Chondrocyte (in vitro differentiated cells): ENCODE data around the gene SAP25. TPM values are rescaled to one million over a fixed set of nuclear protein-coding genes. Genes with fewer than 3 reads are reported as not detected.
"Not testable (repeated sequence)": the region's sequence is repeated elsewhere in the genome, so short reads cannot be mapped to it uniquely, and the experiment has no call there.

Source experiments
- DNase-seq: peaks from one replicate; pipeline ENCODE4 v3.0.0; 2021; ENCODE audit warnings: mixed read lengths, low spot score
- H3K27ac Mint-ChIP-seq: one replicate; pipeline ENCODE4 v1.8.0; 2021; ENCODE audit warnings: mild to moderate bottlenecking, moderate library complexity, mixed read lengths; ENCODE audit not compliant: unreplicated experiment
- H3K27me3 Mint-ChIP-seq: 2 replicates; pipeline ENCODE4 v1.8.0; 2021; ENCODE audit warnings: low read depth, mixed read lengths
- H3K36me3 Mint-ChIP-seq: 2 replicates; pipeline ENCODE4 v1.8.0; 2021; ENCODE audit warnings: low read depth, mixed read lengths
- H3K4me1 Mint-ChIP-seq: 2 replicates; pipeline ENCODE4 v1.8.0; 2021; ENCODE audit warnings: low read depth, mild to moderate bottlenecking, mixed read lengths
- H3K4me3 Mint-ChIP-seq: one replicate; pipeline ENCODE4 v1.8.0; 2021; ENCODE audit warnings: mild to moderate bottlenecking, moderate library complexity, mixed read lengths; ENCODE audit not compliant: unreplicated experiment
- H3K9me3 Mint-ChIP-seq: 2 replicates; pipeline ENCODE4 v1.8.0; 2021; ENCODE audit warnings: low read depth, mixed read lengths
- CTCF ChIP-seq: fragments of 200-600 bp; sonication (generic); IDR thresholded peaks from 2 replicates; pipeline ENCODE4 v1.5.0; 2021; ENCODE audit warnings: antibody characterized with exemption, mild to moderate bottlenecking, moderate library complexity
- total RNA-seq: library from RNA; stranded (reverse); gene quantifications from 3 replicates; pipeline ENCODE4 v1.2.1, GENCODE V29; 2021

The SAP25 gene
- total RNA-seq, 1 donor from 2014 or later = 0.70 TPM

- Mint-ChIP-seq H3K36me3 (no peaks in the 10 kb centered on the region), H3K27me3 (peaks cover 4% of the 10 kb centered on the region), H3K4me1 (peaks cover 3% of the 10 kb centered on the region), H3K4me3 (no peak overlapping the region), H3K9me3 (no peaks in the 10 kb centered on the region), H3K27ac (no peak overlapping the region)
- TF ChIP-seq CTCF = no peak
- no peak for DNase-seq
These were observed 41.3 kb downstream of the SAP25 start for GRCh38 chr7:100532165-100533022.

- H3K27me3 Mint-ChIP-seq, H3K4me3 Mint-ChIP-seq, H3K4me1 Mint-ChIP-seq, DNase-seq, H3K27ac Mint-ChIP-seq, H3K9me3 Mint-ChIP-seq, H3K36me3 Mint-ChIP-seq: not testable (repeated sequence)
These were observed 45.4 kb downstream of the SAP25 start for GRCh38 chr7:100528108-100528866.

GRCh38 chr7:100523192-100523591, 50.5 kb downstream of the SAP25 start:
- H3K9me3 Mint-ChIP-seq, H3K27me3 Mint-ChIP-seq, H3K4me1 Mint-ChIP-seq, H3K4me3 Mint-ChIP-seq, H3K36me3 Mint-ChIP-seq, DNase-seq, H3K27ac Mint-ChIP-seq: not testable (repeated sequence)

Other genes starting within 250 kb of the SAP25 start
- gene PILRB, start 215.8 kb downstream of the SAP25 start, total RNA-seq = 19.1 to 32.2 TPM (median 20.3 TPM) in 3 replicates
- 0.60 to 0.92 TPM (median 0.62 TPM) in 3 replicates for gene PILRA, start 200.4 kb downstream of the SAP25 start, total RNA-seq
- 2.3 to 3.8 TPM (median 2.6 TPM) in 3 replicates for gene ZCWPW1, start 145.2 kb downstream of the SAP25 start, total RNA-seq
- 30.9 to 39.1 TPM (median 31.8 TPM) in 3 replicates for gene MEPCE, start 144.1 kb downstream of the SAP25 start, total RNA-seq
- 20.5 to 23.0 TPM (median 21.0 TPM) in 3 replicates for gene PPP1R35, start 137.4 kb downstream of the SAP25 start, total RNA-seq
- 0.42 to 0.87 TPM in 2 of 3 replicates, not detected in the other for gene SPACDR, start 109.6 kb downstream of the SAP25 start, total RNA-seq
- gene TSC22D4, start 94.7 kb downstream of the SAP25 start, total RNA-seq = 24.0 to 34.1 TPM (median 33.0 TPM) in 3 replicates
- 0.77 to 0.95 TPM (median 0.87 TPM) in 3 replicates for gene NYAP1, start 90.0 kb downstream of the SAP25 start, total RNA-seq
- gene AGFG2, start 34.7 kb downstream of the SAP25 start, total RNA-seq = 7.7 to 8.2 TPM (median 7.8 TPM) in 3 replicates
- gene LRCH4, start 12.2 kb upstream of the SAP25 start, total RNA-seq = 42.0 to 45.8 TPM (median 43.9 TPM) in 3 replicates
- gene FBXO24, start 12.4 kb upstream of the SAP25 start, total RNA-seq = 0.57 to 1.2 TPM (median 0.82 TPM) in 3 replicates
- gene PCOLCE, start 28.5 kb upstream of the SAP25 start, total RNA-seq = 153 to 203 TPM (median 153 TPM) in 3 replicates
- 13.9 to 17.5 TPM (median 17.3 TPM) in 3 replicates for gene MOSPD3, start 38.6 kb upstream of the SAP25 start, total RNA-seq
- gene TFR2, start 67.7 kb upstream of the SAP25 start, total RNA-seq = 0.87 to 2.1 TPM (median 1.8 TPM) in 3 replicates
- gene ACTL6B, start 82.5 kb upstream of the SAP25 start, total RNA-seq = not detected in 3 replicates
- 191 to 204 TPM (median 202 TPM) in 3 replicates for gene GNB2, start 99.8 kb upstream of the SAP25 start, total RNA-seq
- 29.2 to 32.8 TPM (median 31.7 TPM) in 3 replicates for gene GIGYF1, start 120.3 kb upstream of the SAP25 start, total RNA-seq
- 24.2 to 31.8 TPM (median 25.5 TPM) in 3 replicates for gene POP7, start 132.2 kb upstream of the SAP25 start, total RNA-seq
- not detected in 3 replicates for gene EPO, start 146.6 kb upstream of the SAP25 start, total RNA-seq
- gene ZAN, start 159.7 kb upstream of the SAP25 start, total RNA-seq = not detected in 3 replicates